ENCODE data around the gene TOX2. TPM values are rescaled to one million over a fixed set of nuclear protein-coding genes. Genes with fewer than 3 reads are reported as not detected.

TOX2 gene
- total RNA-seq, 2 donors from 2014 or later = 0.73 to 1.6 TPM

- DNase-seq (no peak), ATAC-seq (no peak)
- intact Hi-C loops (cut with DNase I) = loop anchor here in 1 of 2 donors (10.0 kb wide), 1 partner anchor 58 kb away; no protein-coding TSS in a partner anchor
Observed at GRCh38 chr20:43936805-43937204, 22.2 kb downstream of the TOX2 start.

GRCh38 chr20:43937591-43937990, 22.9 kb downstream of the TOX2 start:
- DNase-seq (no peak), ATAC-seq (no peak)
- intact Hi-C loops (cut with DNase I) = loop anchor here in 1 of 2 donors (10.0 kb wide), 1 partner anchor 57 kb away; no protein-coding TSS in a partner anchor

GRCh38 chr20:43938017-43938655, 23.5 kb downstream of the TOX2 start:
- no peak for DNase-seq
- intact Hi-C loops (cut with DNase I) = loop anchor here in 1 of 2 donors (10.0 kb wide), 1 partner anchor 57 kb away; no protein-coding TSS in a partner anchor

GRCh38 chr20:43938932-43939761, 24.5 kb downstream of the TOX2 start:
- intact Hi-C loops (cut with DNase I) = loop anchor here in 1 of 2 donors (10.0 kb wide), 1 partner anchor 56 kb away; no protein-coding TSS in a partner anchor
- DNase-seq = peak; percentile 56
- peak; percentile 82 to 85 for ATAC-seq

More at GRCh38 chr20:43938017-43938655, 23.5 kb downstream of the TOX2 start:
- peak in 1 of 2 donors; percentile 25 for ATAC-seq

GRCh38 chr20:43939762-43940121, 25.1 kb downstream of the TOX2 start:
- DNase-seq = no peak
- intact Hi-C loops (cut with DNase I) = loop anchor here in 1 of 2 donors (10.0 kb wide), 1 partner anchor 55 kb away; no protein-coding TSS in a partner anchor
- no peak for ATAC-seq

GRCh38 chr20:43940518-43941225, 26.0 kb downstream of the TOX2 start:
- intact Hi-C loops (cut with DNase I) = no loop called here
- DNase-seq (no peak), ATAC-seq (no peak)

GRCh38 chr20:43941476-43942200, 27.0 kb downstream of the TOX2 start:
- ATAC-seq (peak in 1 of 2 donors; percentile 38), DNase-seq (no peak)
- intact Hi-C loops (cut with DNase I) = no loop called here

GRCh38 chr20:43942201-43942590, 27.5 kb downstream of the TOX2 start:
- no peak for DNase-seq
- intact Hi-C loops (cut with DNase I) = no loop called here
- ATAC-seq = no peak

- no peak for ATAC-seq
- DNase-seq = no peak
- intact Hi-C loops (cut with DNase I) = no loop called here
Observed at GRCh38 chr20:43942667-43943285, 28.1 kb downstream of the TOX2 start.

GRCh38 chr20:43943725-43944124, 29.1 kb downstream of the TOX2 start:
- DNase-seq (no peak), ATAC-seq (no peak)
- intact Hi-C loops (cut with DNase I) = no loop called here

- DNase-seq = no peak
- intact Hi-C loops (cut with DNase I) = no loop called here
- no peak for ATAC-seq
Observed at GRCh38 chr20:43944653-43945235, 30.1 kb downstream of the TOX2 start.

GRCh38 chr20:43945391-43946205, 30.9 kb downstream of the TOX2 start:
- DNase-seq (no peak), ATAC-seq (no peak)
- intact Hi-C loops (cut with DNase I) = no loop called here

- intact Hi-C loops (cut with DNase I) = no loop called here
Observed at GRCh38 chr20:43946206-43946491, 31.5 kb downstream of the TOX2 start.

GRCh38 chr20:43946659-43947315, 32.1 kb downstream of the TOX2 start:
- intact Hi-C loops (cut with DNase I) = no loop called here
- ATAC-seq = no peak
- no peak for DNase-seq

More at GRCh38 chr20:43946206-43946491, 31.5 kb downstream of the TOX2 start:
- DNase-seq = no peak
- no peak for ATAC-seq

- no peak for ATAC-seq
Observed at GRCh38 chr20:43947316-43947710, 32.7 kb downstream of the TOX2 start.

GRCh38 chr20:43948455-43948854, 33.8 kb downstream of the TOX2 start:
- intact Hi-C loops (cut with DNase I) = no loop called here
- no peak for DNase-seq
- no peak for ATAC-seq

More at GRCh38 chr20:43947316-43947710, 32.7 kb downstream of the TOX2 start:
- intact Hi-C loops (cut with DNase I) = no loop called here
- no peak for DNase-seq

- ATAC-seq (no peak), DNase-seq (no peak)
- intact Hi-C loops (cut with DNase I) = no loop called here
Observed at GRCh38 chr20:43949248-43949647, 34.6 kb downstream of the TOX2 start.
